ENCODE data around the gene PTPN14. TPM values are rescaled to one million over a fixed set of nuclear protein-coding genes. Genes with fewer than 3 reads are reported as not detected.

The PTPN14 gene
- total RNA-seq, 1 experiment from 2014 or later: 39.1 TPM

GRCh38 chr1:214318956-214319736 is 232.3 kb downstream of the PTPN14 start:
- no peaks in the 10 kb centered on the region for H3K27me3 ChIP-seq (replicated peaks)

GRCh38 chr1:214318356-214318755 is 233.0 kb downstream of the PTPN14 start:
- no peak for DNase-seq (ENCODE audit: low read depth in 1 of 2, low spot score in 2 of 2)

More at GRCh38 chr1:214318956-214319736, 232.3 kb downstream of the PTPN14 start:
- Histone ChIP-seq H3K27ac (no peak overlapping the region), H3K4me1 (replicated peaks) (0 out of 2 replicates have a peak, but pooled peaks cover 3% of the 10 kb centered on the region), H3K9me3 (replicated peaks) (no peaks in the 10 kb centered on the region), H3K36me3 (peaks cover 20% of the 10 kb centered on the region), H3K4me3 (no peak overlapping the region)
- DNase-seq (ENCODE audit: low read depth in 1 of 2, low spot score in 2 of 2): no peak

GRCh38 chr1:214317734-214318133 is 233.7 kb downstream of the PTPN14 start:
- Histone ChIP-seq H3K4me3 (no peak overlapping the region), H3K36me3 (peaks cover 20% of the 10 kb centered on the region), H3K27ac (no peak overlapping the region), H3K27me3 (replicated peaks) (no peaks in the 10 kb centered on the region), H3K9me3 (replicated peaks) (no peaks in the 10 kb centered on the region), H3K4me1 (replicated peaks) (0 out of 2 replicates have a peak, but pooled peaks cover 3% of the 10 kb centered on the region)
- no peak for DNase-seq (ENCODE audit: low read depth in 1 of 2, low spot score in 2 of 2)

More at GRCh38 chr1:214318356-214318755, 233.0 kb downstream of the PTPN14 start:
- peaks cover 20% of the 10 kb centered on the region for H3K36me3 ChIP-seq
- H3K4me1 ChIP-seq (replicated peaks): 0 out of 2 replicates have a peak, but pooled peaks cover 3% of the 10 kb centered on the region
- H3K9me3 ChIP-seq (replicated peaks): no peaks in the 10 kb centered on the region
- H3K27me3 ChIP-seq (replicated peaks): no peaks in the 10 kb centered on the region
- no peak overlapping the region for H3K27ac ChIP-seq
- H3K4me3 ChIP-seq: no peak overlapping the region

GRCh38 chr1:214317300-214317699 is 234.1 kb downstream of the PTPN14 start:
- Histone ChIP-seq H3K4me3 (no peak overlapping the region), H3K9me3 (replicated peaks) (no peaks in the 10 kb centered on the region), H3K27ac (no peak overlapping the region), H3K27me3 (replicated peaks) (no peaks in the 10 kb centered on the region), H3K4me1 (replicated peaks) (0 out of 2 replicates have a peak, but pooled peaks cover 3% of the 10 kb centered on the region), H3K36me3 (peaks cover 20% of the 10 kb centered on the region)
- DNase-seq (ENCODE audit: low read depth in 1 of 2, low spot score in 2 of 2): no peak

GRCh38 chr1:214316593-214316992 is 234.8 kb downstream of the PTPN14 start:
- Histone ChIP-seq H3K9me3 (replicated peaks) (no peaks in the 10 kb centered on the region), H3K4me1 (replicated peaks) (0 out of 2 replicates have a peak, but pooled peaks cover 3% of the 10 kb centered on the region), H3K27me3 (replicated peaks) (no peaks in the 10 kb centered on the region), H3K4me3 (no peak overlapping the region), H3K27ac (no peak overlapping the region), H3K36me3 (peaks cover 20% of the 10 kb centered on the region)
- no peak for DNase-seq (ENCODE audit: low read depth in 1 of 2, low spot score in 2 of 2)

- peaks cover 11% of the 10 kb centered on the region for H3K36me3 ChIP-seq
Observed at GRCh38 chr1:214314178-214314843, 237.1 kb downstream of the PTPN14 start.

GRCh38 chr1:214312530-214313051 is 238.8 kb downstream of the PTPN14 start:
- H3K36me3 ChIP-seq: peaks cover 7% of the 10 kb centered on the region
- 0 out of 2 replicates have a peak, but pooled peaks cover 3% of the 10 kb centered on the region for H3K4me1 ChIP-seq (replicated peaks)
- no peaks in the 10 kb centered on the region for H3K27me3 ChIP-seq (replicated peaks)
- no peaks in the 10 kb centered on the region for H3K9me3 ChIP-seq (replicated peaks)
- H3K27ac ChIP-seq: no peak overlapping the region
- no peak for DNase-seq (ENCODE audit: low read depth in 1 of 2, low spot score in 2 of 2)
- no peak overlapping the region for H3K4me3 ChIP-seq

More at GRCh38 chr1:214314178-214314843, 237.1 kb downstream of the PTPN14 start:
- 0 out of 2 replicates have a peak, but pooled peaks cover 3% of the 10 kb centered on the region for H3K4me1 ChIP-seq (replicated peaks)
- no peak for DNase-seq (ENCODE audit: low read depth in 1 of 2, low spot score in 2 of 2)
- no peak overlapping the region for H3K4me3 ChIP-seq
- no peaks in the 10 kb centered on the region for H3K9me3 ChIP-seq (replicated peaks)
- H3K27me3 ChIP-seq (replicated peaks): no peaks in the 10 kb centered on the region
- no peak overlapping the region for H3K27ac ChIP-seq

GRCh38 chr1:214310777-214311690 is 240.4 kb downstream of the PTPN14 start:
- DNase-seq (ENCODE audit: low read depth in 1 of 2, low spot score in 2 of 2): no peak
- Histone ChIP-seq H3K27ac (no peak overlapping the region), H3K9me3 (replicated peaks) (no peaks in the 10 kb centered on the region), H3K36me3 (peaks cover 7% of the 10 kb centered on the region), H3K4me3 (no peak overlapping the region), H3K4me1 (replicated peaks) (no peaks in the 10 kb centered on the region), H3K27me3 (replicated peaks) (no peaks in the 10 kb centered on the region)

- no peak overlapping the region for H3K27ac ChIP-seq
- DNase-seq (ENCODE audit: low read depth in 1 of 2, low spot score in 2 of 2): no peak
- peaks cover 2% of the 10 kb centered on the region; the same call in 1 of the 2 replicates for H3K36me3 ChIP-seq
- no peaks in the 10 kb centered on the region for H3K9me3 ChIP-seq (replicated peaks)
- H3K4me3 ChIP-seq: no peak overlapping the region
- no peaks in the 10 kb centered on the region for H3K27me3 ChIP-seq (replicated peaks)
- no peaks in the 10 kb centered on the region for H3K4me1 ChIP-seq (replicated peaks)
Observed at GRCh38 chr1:214310010-214310409, 241.4 kb downstream of the PTPN14 start.

- Histone ChIP-seq H3K4me1 (replicated peaks) (no peaks in the 10 kb centered on the region; the same call in 1 of the 2 replicates), H3K27me3 (replicated peaks) (no peaks in the 10 kb centered on the region), H3K9me3 (replicated peaks) (no peaks in the 10 kb centered on the region), H3K36me3 (peaks cover 3% of the 10 kb centered on the region; the same call in 1 of the 2 replicates), H3K27ac (no peak overlapping the region), H3K4me3 (no peak overlapping the region)
- DNase-seq (ENCODE audit: low read depth in 1 of 2, low spot score in 2 of 2): no peak
Observed at GRCh38 chr1:214306269-214306668, 245.1 kb downstream of the PTPN14 start.

- Histone ChIP-seq H3K9me3 (replicated peaks) (no peaks in the 10 kb centered on the region), H3K4me3 (no peak overlapping the region), H3K27ac (no peak overlapping the region), H3K36me3 (peaks cover 3% of the 10 kb centered on the region; the same call in 1 of the 2 replicates), H3K4me1 (replicated peaks) (no peaks in the 10 kb centered on the region; the same call in 1 of the 2 replicates), H3K27me3 (replicated peaks) (no peaks in the 10 kb centered on the region)
- DNase-seq (ENCODE audit: low read depth in 1 of 2, low spot score in 2 of 2): no peak
Observed at GRCh38 chr1:214305164-214305751, 246.1 kb downstream of the PTPN14 start.

GRCh38 chr1:214303141-214303930 is 248.1 kb downstream of the PTPN14 start:
- Histone ChIP-seq H3K36me3 (peaks cover 3% of the 10 kb centered on the region; the same call in 1 of the 2 replicates), H3K4me3 (no peak overlapping the region), H3K9me3 (replicated peaks) (no peaks in the 10 kb centered on the region), H3K27ac (no peak overlapping the region), H3K27me3 (replicated peaks) (no peaks in the 10 kb centered on the region), H3K4me1 (replicated peaks) (no peaks in the 10 kb centered on the region; the same call in 1 of the 2 replicates)
- DNase-seq (ENCODE audit: low read depth in 1 of 2, low spot score in 2 of 2): no peak

Measured in SJSA1 (cell line).